Brain microvascular endothelial cell (primary cell): ENCODE results near the gene ST8SIA6.

Experiments
- DNase-seq: peaks from one replicate; pipeline ENCODE4 v3.0.0-alpha.2; 2020
- H3K27ac ChIP-seq: fragments of 250-450 bp; sonication (Bioruptor Pico); 2 replicates; pipeline ENCODE4 v1.5.1; 2020; ENCODE audit warnings: mild to moderate bottlenecking, moderate library complexity
- H3K27me3 ChIP-seq: fragments of 250-450 bp; sonication (Bioruptor Pico); replicated peaks from 2 replicates; pipeline ENCODE4 v1.5.1; 2020; ENCODE audit warnings: mild to moderate bottlenecking
- H3K36me3 ChIP-seq: fragments of 250-450 bp; sonication (Bioruptor Pico); replicated peaks from 2 replicates; pipeline ENCODE4 v1.5.1; 2020; ENCODE audit warnings: mild to moderate bottlenecking
- H3K4me3 ChIP-seq: 2 replicates; pipeline ENCODE4 v1.5.1; 2011; ENCODE audit warnings: low read depth, mild to moderate bottlenecking, control low read depth, low read length, moderate library complexity
- CTCF ChIP-seq: IDR thresholded peaks from 2 replicates; pipeline ENCODE4 v1.5.1; 2011; ENCODE audit warnings: low read depth, mild to moderate bottlenecking, moderate library complexity, low read length, control low read depth, inconsistent platforms; ENCODE audit errors: missing control alignments
- in situ Hi-C: cut with HindIII; loops from 2 replicates; pipeline ENCODE4 v1.10.0; 2017; ENCODE audit warnings: low sequenced_read_pairs, low pct_ligation_motif_present

The ST8SIA6 gene

DNA sequence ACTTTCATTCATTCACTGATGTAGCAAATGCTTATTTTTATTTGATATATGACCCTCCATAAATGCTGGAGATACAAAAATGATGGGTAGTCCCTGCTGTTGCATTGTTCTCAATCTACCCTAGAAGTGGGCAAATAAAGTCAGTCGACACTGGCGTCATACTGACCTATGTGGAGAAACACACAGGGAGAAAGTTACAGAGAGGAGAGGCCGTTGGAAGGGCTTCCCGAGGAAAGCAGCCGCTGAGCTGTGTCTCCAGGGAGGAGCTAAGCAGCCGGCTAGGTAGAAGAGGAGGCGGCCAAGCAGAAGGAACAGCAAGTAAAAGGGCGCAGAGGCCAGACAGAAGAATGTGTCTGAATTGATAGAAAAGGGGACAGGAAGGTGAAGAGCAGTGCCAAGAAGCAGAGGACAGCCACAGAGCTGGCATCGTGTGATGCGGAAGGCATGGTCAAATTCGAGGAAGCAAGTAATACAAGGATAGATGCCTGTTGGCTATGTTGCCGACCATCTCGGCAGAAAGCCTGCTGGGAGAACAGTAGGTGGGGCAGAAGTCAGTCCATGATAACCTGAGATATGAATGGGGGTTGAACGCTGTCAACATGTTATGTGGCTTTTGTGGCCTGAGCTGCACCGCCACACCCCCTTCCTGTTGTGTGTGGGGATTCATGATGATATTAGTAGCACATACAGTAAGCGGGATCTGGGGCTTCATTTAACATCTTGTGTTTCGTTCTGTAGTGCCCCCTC is 25.9 kb downstream of the ST8SIA6 start:
- in situ Hi-C loops: no loop called here
- no peak overlapping the region for H3K27ac ChIP-seq

GRCh38 chr10:17427666-17428350 is 26.6 kb downstream of the ST8SIA6 start:
- no peak for TF ChIP-seq CTCF
- Histone ChIP-seq H3K36me3 (no peaks in the 10 kb centered on the region), H3K27ac (no peak overlapping the region), H3K27me3 (no peaks in the 10 kb centered on the region), H3K4me3 (no peak overlapping the region)
- in situ Hi-C loops: no loop called here
- DNase-seq: no peak

More for the DNA sequence above, 25.9 kb downstream of the ST8SIA6 start:
- no peak for TF ChIP-seq CTCF
- Histone ChIP-seq H3K4me3 (no peak overlapping the region), H3K27me3 (no peaks in the 10 kb centered on the region), H3K36me3 (no peaks in the 10 kb centered on the region)
- no peak for DNase-seq

DNA sequence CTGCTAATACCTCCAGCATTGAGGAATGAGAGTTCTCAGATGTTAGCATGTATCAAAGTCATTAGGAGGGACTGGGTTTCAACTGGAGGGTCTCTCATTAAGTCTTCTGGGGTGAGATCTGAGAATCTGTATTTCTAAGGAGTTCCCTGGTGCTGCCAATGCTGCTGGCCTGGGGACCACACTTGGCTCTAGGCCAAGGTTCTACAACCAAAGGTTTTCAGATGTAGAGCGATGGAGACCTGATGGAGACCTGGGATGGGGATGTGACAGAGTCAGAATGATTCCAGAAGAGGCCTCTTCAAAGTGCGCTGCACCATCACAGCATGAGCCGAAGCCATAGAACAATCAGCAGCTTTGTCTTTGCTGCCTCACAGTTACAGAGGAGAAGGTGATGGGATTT is 27.2 kb downstream of the ST8SIA6 start:
- no peak for TF ChIP-seq CTCF
- in situ Hi-C loops: no loop called here
- Histone ChIP-seq H3K36me3 (no peaks in the 10 kb centered on the region), H3K27ac (no peak overlapping the region), H3K27me3 (no peaks in the 10 kb centered on the region), H3K4me3 (no peak overlapping the region)
- no peak for DNase-seq

- Histone ChIP-seq H3K27ac (no peak overlapping the region), H3K36me3 (no peaks in the 10 kb centered on the region), H3K4me3 (no peak overlapping the region), H3K27me3 (no peaks in the 10 kb centered on the region)
- no peak for TF ChIP-seq CTCF
- in situ Hi-C loops: no loop called here
- no peak for DNase-seq
Measured at GRCh38 chr10:17426263-17426750, 28.1 kb downstream of the ST8SIA6 start.

GRCh38 chr10:17425584-17426262 is 28.7 kb downstream of the ST8SIA6 start:
- Histone ChIP-seq H3K4me3 (no peak overlapping the region), H3K27me3 (no peaks in the 10 kb centered on the region), H3K36me3 (no peaks in the 10 kb centered on the region), H3K27ac (no peak overlapping the region)
- no peak for TF ChIP-seq CTCF
- DNase-seq: no peak
- in situ Hi-C loops: no loop called here
